ENCODE results near the gene MTR.

The MTR gene

GRCh38 chr1:236830560-236830959, 35.5 kb downstream of the MTR start:
- H3K4me1 ChIP-seq (ENCODE audit: low read length), result no peaks in the 10 kb centered on the region
- H3K4me2 ChIP-seq (ENCODE audit: low read depth, low read length), result no peak overlapping the region
- no peaks in the 10 kb centered on the region for H3K27me3 ChIP-seq (replicated peaks; ENCODE audit: insufficient read depth, low read length)
- no peak overlapping the region for H3K27ac ChIP-seq (ENCODE audit: low read length)
- no peaks in the 10 kb centered on the region for H3K79me2 ChIP-seq (ENCODE audit: low read length)
- no peaks in the 10 kb centered on the region for H3K9me2 ChIP-seq (replicated peaks; ENCODE audit: insufficient read depth, low read length)
- TF ChIP-seq, protein P1, sequence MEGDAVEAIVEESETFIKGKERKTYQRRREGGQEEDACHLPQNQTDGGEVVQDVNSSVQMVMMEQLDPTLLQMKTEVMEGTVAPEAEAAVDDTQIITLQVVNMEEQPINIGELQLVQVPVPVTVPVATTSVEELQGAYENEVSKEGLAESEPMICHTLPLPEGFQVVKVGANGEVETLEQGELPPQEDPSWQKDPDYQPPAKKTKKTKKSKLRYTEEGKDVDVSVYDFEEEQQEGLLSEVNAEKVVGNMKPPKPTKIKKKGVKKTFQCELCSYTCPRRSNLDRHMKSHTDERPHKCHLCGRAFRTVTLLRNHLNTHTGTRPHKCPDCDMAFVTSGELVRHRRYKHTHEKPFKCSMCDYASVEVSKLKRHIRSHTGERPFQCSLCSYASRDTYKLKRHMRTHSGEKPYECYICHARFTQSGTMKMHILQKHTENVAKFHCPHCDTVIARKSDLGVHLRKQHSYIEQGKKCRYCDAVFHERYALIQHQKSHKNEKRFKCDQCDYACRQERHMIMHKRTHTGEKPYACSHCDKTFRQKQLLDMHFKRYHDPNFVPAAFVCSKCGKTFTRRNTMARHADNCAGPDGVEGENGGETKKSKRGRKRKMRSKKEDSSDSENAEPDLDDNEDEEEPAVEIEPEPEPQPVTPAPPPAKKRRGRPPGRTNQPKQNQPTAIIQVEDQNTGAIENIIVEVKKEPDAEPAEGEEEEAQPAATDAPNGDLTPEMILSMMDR (IDR thresholded peaks at IDR 0.05; ENCODE audit: low read length), result no peak
- TF ChIP-seq EZH2 (optimal IDR thresholded peaks at IDR 0.05; ENCODE audit: low read depth, low read length) (no peak), EZH2phosphoT487 (IDR thresholded peaks at IDR 0.05; ENCODE audit: low read length) (no peak)
- no peak for DNase-seq
- no peaks in the 10 kb centered on the region for H3F3A ChIP-seq (ENCODE audit: insufficient read depth, low read length)
- no peak overlapping the region for H2AFZ ChIP-seq (ENCODE audit: low read length)
- no peaks in the 10 kb centered on the region for H3K9me3 ChIP-seq (replicated peaks; ENCODE audit: insufficient read depth, low read length)
- H4K20me1 ChIP-seq (ENCODE audit: insufficient read depth, low read length), result no peaks in the 10 kb centered on the region
- H3K4me3 ChIP-seq (ENCODE audit: low read length), result no peak overlapping the region
- H3K36me3 ChIP-seq (replicated peaks; ENCODE audit: insufficient read depth, low read length), result peaks cover 3% of the 10 kb centered on the region; the same call in 1 of the 2 replicates
- no peak overlapping the region for H3K9ac ChIP-seq (ENCODE audit: low read length)

GRCh38 chr1:236833575-236833974, 38.5 kb downstream of the MTR start:
- Histone ChIP-seq H3K36me3 (replicated peaks; ENCODE audit: insufficient read depth, low read length) (peaks cover 7% of the 10 kb centered on the region; the same call in 1 of the 2 replicates), H3K4me3 (ENCODE audit: low read length) (no peak overlapping the region), H2AFZ (ENCODE audit: low read length) (no peak overlapping the region), H4K20me1 (ENCODE audit: insufficient read depth, low read length) (no peaks in the 10 kb centered on the region), H3K9me3 (replicated peaks; ENCODE audit: insufficient read depth, low read length) (no peaks in the 10 kb centered on the region), H3F3A (ENCODE audit: insufficient read depth, low read length) (no peaks in the 10 kb centered on the region), H3K9ac (ENCODE audit: low read length) (no peak overlapping the region), H3K27ac (ENCODE audit: low read length) (no peak overlapping the region), H3K79me2 (ENCODE audit: low read length) (no peaks in the 10 kb centered on the region), H3K4me2 (ENCODE audit: low read depth, low read length) (no peak overlapping the region), H3K27me3 (replicated peaks; ENCODE audit: insufficient read depth, low read length) (no peaks in the 10 kb centered on the region), H3K9me2 (replicated peaks; ENCODE audit: insufficient read depth, low read length) (no peaks in the 10 kb centered on the region), H3K4me1 (ENCODE audit: low read length) (no peaks in the 10 kb centered on the region)
- no peak for DNase-seq
- no peak for TF ChIP-seq EZH2phosphoT487 (IDR thresholded peaks at IDR 0.05; ENCODE audit: low read length)
- TF ChIP-seq, protein P1 (IDR thresholded peaks at IDR 0.05; ENCODE audit: low read length), result no peak

- Histone ChIP-seq H3K36me3 (replicated peaks; ENCODE audit: insufficient read depth, low read length) (peaks cover 12% of the 10 kb centered on the region; the same call in 1 of the 2 replicates), H3K4me1 (ENCODE audit: low read length) (no peaks in the 10 kb centered on the region), H3K9me3 (replicated peaks; ENCODE audit: insufficient read depth, low read length) (no peaks in the 10 kb centered on the region), H3K9ac (ENCODE audit: low read length) (no peak overlapping the region), H3K79me2 (ENCODE audit: low read length) (no peaks in the 10 kb centered on the region), H3K27ac (ENCODE audit: low read length) (no peak overlapping the region), H3K27me3 (replicated peaks; ENCODE audit: insufficient read depth, low read length) (no peaks in the 10 kb centered on the region), H4K20me1 (ENCODE audit: insufficient read depth, low read length) (no peaks in the 10 kb centered on the region), H3F3A (ENCODE audit: insufficient read depth, low read length) (no peaks in the 10 kb centered on the region), H3K9me2 (replicated peaks; ENCODE audit: insufficient read depth, low read length) (no peaks in the 10 kb centered on the region), H3K4me3 (ENCODE audit: low read length) (no peak overlapping the region), H3K4me2 (ENCODE audit: low read depth, low read length) (no peak overlapping the region), H2AFZ (ENCODE audit: low read length) (no peak overlapping the region)
- TF ChIP-seq EZH2 (optimal IDR thresholded peaks at IDR 0.05; ENCODE audit: low read depth, low read length) (no peak), EZH2phosphoT487 (IDR thresholded peaks at IDR 0.05; ENCODE audit: low read length) (no peak)
- TF ChIP-seq, protein P1 (IDR thresholded peaks at IDR 0.05; ENCODE audit: low read length), result no peak
- DNase-seq, result no peak
Measured at GRCh38 chr1:236834876-236835275, 39.8 kb downstream of the MTR start.
